H1 (cell line): ENCODE data around the gene TUNAR.

Experiments
- CBX5 ChIP-seq: fragments of 300-800, 300-1000 bp; sonication (generic); IDR thresholded peaks from 2 replicates; pipeline ENCODE4 v1.7.1; 2016; ENCODE audit warnings: antibody characterized with exemption, low read length, low read depth
- E2F6 ChIP-seq: IDR thresholded peaks from 2 replicates; pipeline ENCODE4 v1.6.1; 2012; ENCODE audit warnings: inconsistent platforms
- EP300 ChIP-seq, 2 experiments: IDR thresholded peaks; 1 replicate in 1 of 2; 2 replicates in 1 of 2; pipeline ENCODE4 v1.6.1; 2011 to 2012; ENCODE audit warnings: low read depth in 2 of 2, low read length in 2 of 2, mild to moderate bottlenecking in 2 of 2, borderline replicate concordance in 1 of 2, inconsistent platforms in 1 of 2, moderate library complexity in 1 of 2
- EZH2 ChIP-seq: fragments of 200-600 bp; sonication (generic); IDR thresholded peaks from 2 replicates; pipeline ENCODE4 v1.7.1; 2012; ENCODE audit warnings: low read depth, mild to moderate bottlenecking, moderate library complexity, low read length, inconsistent platforms; ENCODE audit not compliant: severe bottlenecking
- TAF7 ChIP-seq: optimal IDR thresholded peaks from 2 replicates; pipeline ENCODE3; 2011; ENCODE audit warnings: low read depth, mild to moderate bottlenecking, inconsistent platforms, low read length, moderate library complexity, borderline replicate concordance
- TF ChIP-seq, protein P1 (sequence below), 3 experiments: IDR thresholded peaks; 1 replicate in 2 of 3; 2 replicates in 1 of 3; pipeline versions ENCODE4 v1.5.1 to v1.6.1; 2011; ENCODE audit warnings: low read length in 3 of 3, mild to moderate bottlenecking in 3 of 3, inconsistent platforms in 2 of 3, low read depth in 1 of 3, moderate library complexity in 1 of 3; ENCODE audit not compliant: insufficient read depth in 1 of 3; ENCODE audit errors: control extremely low read depth in 1 of 3

DNA sequence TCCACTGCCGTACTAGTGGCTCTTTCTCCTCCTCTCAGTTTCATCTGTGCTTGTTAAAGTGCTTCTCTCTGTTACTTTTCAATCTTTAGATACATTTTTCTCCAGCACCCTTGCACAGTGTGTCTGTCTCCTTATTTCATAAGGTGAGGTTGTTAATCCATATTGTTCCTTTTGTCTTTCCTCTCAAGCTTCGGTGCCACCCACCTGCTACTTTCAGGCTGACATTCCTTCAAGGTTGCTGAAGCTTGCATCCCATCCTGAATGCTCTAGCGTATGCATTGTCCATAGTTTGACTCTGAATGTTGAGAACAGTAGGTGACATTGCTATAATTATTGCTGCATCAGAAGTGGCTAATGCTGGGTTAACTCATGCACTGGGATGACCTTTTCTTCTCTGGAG, 20.6 kb downstream of the TUNAR start:
- TF ChIP-seq TAF7 (no peak), E2F6 (no peak), EZH2 (no peak), CBX5 (no peak), EP300 (IDR thresholded peaks at IDR 0.05; ENCODE audit: borderline replicate concordance in 1 of 2, low read depth in 2 of 2, low read length in 2 of 2) (no peak)
- TF ChIP-seq, protein P1, sequence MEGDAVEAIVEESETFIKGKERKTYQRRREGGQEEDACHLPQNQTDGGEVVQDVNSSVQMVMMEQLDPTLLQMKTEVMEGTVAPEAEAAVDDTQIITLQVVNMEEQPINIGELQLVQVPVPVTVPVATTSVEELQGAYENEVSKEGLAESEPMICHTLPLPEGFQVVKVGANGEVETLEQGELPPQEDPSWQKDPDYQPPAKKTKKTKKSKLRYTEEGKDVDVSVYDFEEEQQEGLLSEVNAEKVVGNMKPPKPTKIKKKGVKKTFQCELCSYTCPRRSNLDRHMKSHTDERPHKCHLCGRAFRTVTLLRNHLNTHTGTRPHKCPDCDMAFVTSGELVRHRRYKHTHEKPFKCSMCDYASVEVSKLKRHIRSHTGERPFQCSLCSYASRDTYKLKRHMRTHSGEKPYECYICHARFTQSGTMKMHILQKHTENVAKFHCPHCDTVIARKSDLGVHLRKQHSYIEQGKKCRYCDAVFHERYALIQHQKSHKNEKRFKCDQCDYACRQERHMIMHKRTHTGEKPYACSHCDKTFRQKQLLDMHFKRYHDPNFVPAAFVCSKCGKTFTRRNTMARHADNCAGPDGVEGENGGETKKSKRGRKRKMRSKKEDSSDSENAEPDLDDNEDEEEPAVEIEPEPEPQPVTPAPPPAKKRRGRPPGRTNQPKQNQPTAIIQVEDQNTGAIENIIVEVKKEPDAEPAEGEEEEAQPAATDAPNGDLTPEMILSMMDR (IDR thresholded peaks at IDR 0.05; ENCODE audit: control extremely low read depth in 1 of 3, insufficient read depth in 1 of 3, low read depth in 1 of 3, low read length in 3 of 3), result no peak
